Esophagus muscularis mucosa (tissue), 4 donors: ENCODE measurements around the gene RBP3. TPM values are rescaled to one million over a fixed set of nuclear protein-coding genes. Genes with fewer than 3 reads are reported as not detected.

Experiments
- DNase-seq: peaks from one replicate; pipeline ENCODE4 v3.0.0-alpha.2; 2017; ENCODE audit errors: extremely low spot score
- H3K27ac ChIP-seq, 4 donors: fragments of 200-600 bp; sonication (generic); replicated peaks in 1 of 4; 1 replicate in 3 of 4; 2 replicates in 1 of 4; pipeline ENCODE4 v1.5.1; 2016 to 2019; ENCODE audit warnings: mild to moderate bottlenecking in 1 of 4
- H3K27me3 ChIP-seq, 4 donors: fragments of 200-600 bp; sonication (generic); one replicate each; pipeline versions ENCODE4 v1.5.1 to v1.6.0; 2016 to 2019
- H3K36me3 ChIP-seq, 4 donors: fragments of 200-600 bp; sonication (generic); one replicate each; pipeline ENCODE4 v1.5.1; 2016 to 2019
- H3K4me1 ChIP-seq, 4 donors: fragments of 200-600 bp; sonication (generic); one replicate each; pipeline ENCODE4 v1.5.1; 2016 to 2019
- H3K4me3 ChIP-seq, 4 donors: fragments of 200-600 bp; sonication (generic); 1 replicate in 2 of 4; 2 replicates in 2 of 4; pipeline ENCODE4 v1.5.1; 2016 to 2019; ENCODE audit warnings: mild to moderate bottlenecking in 4 of 4, moderate library complexity in 1 of 4
- H3K9me3 ChIP-seq, 4 donors: fragments of 200-600 bp; sonication (generic); 1 replicate in 3 of 4; 2 replicates in 1 of 4; pipeline ENCODE4 v1.5.1; 2016 to 2019
- EP300 ChIP-seq: sonication (generic); formaldehyde crosslinking; IDR thresholded peaks from one replicate; pipeline ENCODE4 v1.6.1; 2017; ENCODE audit warnings: antibody characterized with exemption
- POLR2A ChIP-seq: fragments of 450-650 bp; IDR thresholded peaks from one replicate; pipeline ENCODE4 v1.6.1; 2017; ENCODE audit warnings: antibody characterized with exemption, moderate library complexity, mild to moderate bottlenecking, low read depth
- POLR2AphosphoS5 ChIP-seq, 2 donors: sonication (generic); formaldehyde crosslinking; IDR thresholded peaks; one replicate each; pipeline ENCODE4 v1.6.1; 2017; ENCODE audit warnings: antibody characterized with exemption in 2 of 2
- WGBS: methylation state at CpG from one replicate; pipeline ENCODE4 v1.1.5; 2018; 5-methylcytosine and 5-hydroxymethylcytosine counted together
- intact Hi-C: fragments of 100-400 bp; cut with DNase I; formaldehyde crosslinking; loops from one replicate; pipeline ENCODE4 v1.15.1; 2023
- total RNA-seq, 4 donors: library from RNA; depleted of rRNA; stranded (reverse); fragments of >200 nt; gene quantifications; one replicate each; pipeline versions ENCODE4 v1.1.0 to v1.2.1, GENCODE V29; 2016
- TF ChIP-seq, protein P1 (sequence below), 3 experiments: fragments of 200-600 bp in 2 of 3; fragments of 450-650 bp in 1 of 3; sonication (generic) in 2 of 3; IDR thresholded peaks; one replicate each; pipeline ENCODE4 v1.5.1; 2017 to 2019; ENCODE audit warnings: antibody characterized with exemption in 3 of 3, mild to moderate bottlenecking in 2 of 3, moderate library complexity in 1 of 3

The RBP3 gene
- total RNA-seq, 4 donors from 2014 or later, result under 0.01 to 0.06 TPM; not detected in 2

DNA sequence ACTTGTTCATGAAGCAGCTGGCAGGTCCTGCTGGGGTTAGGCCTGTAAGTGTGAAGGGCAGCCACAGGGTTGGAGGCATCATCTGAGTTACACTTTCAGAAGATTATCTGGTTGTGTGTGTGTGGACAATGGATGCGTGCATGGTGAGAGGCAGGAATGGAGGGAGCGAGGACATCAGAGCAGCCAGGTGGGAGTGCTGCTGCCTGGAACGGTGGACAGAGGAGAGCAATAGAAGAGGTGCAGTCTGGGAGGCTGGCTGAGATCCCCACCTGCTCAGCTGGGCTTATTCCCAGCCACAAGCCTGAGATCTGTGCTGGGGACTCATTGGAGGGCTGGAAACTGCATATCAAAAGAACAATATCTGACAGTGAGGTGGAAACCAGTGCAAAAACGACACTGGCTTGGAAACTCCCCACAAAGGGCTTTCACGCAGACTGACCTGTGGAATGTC is 18.0 kb downstream of the RBP3 start:
- Histone ChIP-seq H3K27ac (no peak overlapping the region), H3K4me1 (no peaks in the 10 kb centered on the region), H3K27me3 (no peaks in the 10 kb centered on the region), H3K9me3 (no peaks in the 10 kb centered on the region), H3K36me3 (no peaks in the 10 kb centered on the region), H3K4me3 (no peak overlapping the region)
- intact Hi-C loops, result no loop called here
- TF ChIP-seq POLR2AphosphoS5 (IDR thresholded peaks at IDR 0.05) (no peak), POLR2A (no peak), EP300 (no peak)
- TF ChIP-seq, protein P1, sequence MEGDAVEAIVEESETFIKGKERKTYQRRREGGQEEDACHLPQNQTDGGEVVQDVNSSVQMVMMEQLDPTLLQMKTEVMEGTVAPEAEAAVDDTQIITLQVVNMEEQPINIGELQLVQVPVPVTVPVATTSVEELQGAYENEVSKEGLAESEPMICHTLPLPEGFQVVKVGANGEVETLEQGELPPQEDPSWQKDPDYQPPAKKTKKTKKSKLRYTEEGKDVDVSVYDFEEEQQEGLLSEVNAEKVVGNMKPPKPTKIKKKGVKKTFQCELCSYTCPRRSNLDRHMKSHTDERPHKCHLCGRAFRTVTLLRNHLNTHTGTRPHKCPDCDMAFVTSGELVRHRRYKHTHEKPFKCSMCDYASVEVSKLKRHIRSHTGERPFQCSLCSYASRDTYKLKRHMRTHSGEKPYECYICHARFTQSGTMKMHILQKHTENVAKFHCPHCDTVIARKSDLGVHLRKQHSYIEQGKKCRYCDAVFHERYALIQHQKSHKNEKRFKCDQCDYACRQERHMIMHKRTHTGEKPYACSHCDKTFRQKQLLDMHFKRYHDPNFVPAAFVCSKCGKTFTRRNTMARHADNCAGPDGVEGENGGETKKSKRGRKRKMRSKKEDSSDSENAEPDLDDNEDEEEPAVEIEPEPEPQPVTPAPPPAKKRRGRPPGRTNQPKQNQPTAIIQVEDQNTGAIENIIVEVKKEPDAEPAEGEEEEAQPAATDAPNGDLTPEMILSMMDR (IDR thresholded peaks at IDR 0.05), result no peak
- WGBS, result 86% methylated on average over 5 of the region's 5 CpGs
- no peak for DNase-seq

DNA sequence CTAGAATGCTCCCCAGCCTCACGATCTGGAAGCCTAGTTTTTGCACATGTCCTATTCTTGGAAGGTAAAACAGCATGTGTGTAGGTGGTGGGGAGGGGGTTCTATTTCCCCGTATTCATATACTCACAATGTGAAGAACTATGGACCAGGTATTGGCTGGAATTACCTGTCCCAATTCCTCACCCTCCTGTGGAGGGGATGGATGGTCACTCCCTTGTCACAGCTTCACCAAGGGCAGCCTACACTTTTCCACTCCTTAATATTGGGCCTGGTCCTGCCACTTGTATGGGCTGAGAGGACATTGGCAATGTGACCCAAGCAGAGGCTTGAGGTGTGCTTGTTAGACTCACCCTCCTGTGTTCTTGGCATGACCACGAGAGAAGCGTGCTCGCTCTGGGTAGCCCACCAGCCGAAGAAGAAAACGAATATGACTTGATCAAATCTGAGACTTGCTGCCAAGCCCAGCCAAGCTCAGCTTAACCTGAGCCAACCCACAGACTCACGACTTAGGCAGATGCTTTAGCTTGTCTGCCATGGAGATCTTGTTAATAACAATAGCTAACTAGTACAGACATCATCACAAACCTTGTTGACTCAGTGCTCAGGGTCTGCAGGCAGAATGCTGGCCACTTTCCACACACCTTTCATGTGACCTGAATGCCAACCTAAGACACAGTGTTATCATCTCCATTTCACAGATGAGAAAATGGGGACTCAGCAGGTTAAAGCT is 18.7 kb downstream of the RBP3 start:
- no peak overlapping the region for H3K4me3 ChIP-seq
- intact Hi-C loops, result no loop called here
- H3K4me1 ChIP-seq, result no peaks in the 10 kb centered on the region
- H3K9me3 ChIP-seq, result no peaks in the 10 kb centered on the region
- no peak overlapping the region for H3K27ac ChIP-seq
- WGBS, result 87% methylated on average over 8 of the region's 8 CpGs
- no peak for DNase-seq
- no peaks in the 10 kb centered on the region for H3K27me3 ChIP-seq
- H3K36me3 ChIP-seq, result no peaks in the 10 kb centered on the region
- TF ChIP-seq POLR2A (no peak), EP300 (no peak)
- TF ChIP-seq, protein P1 (IDR thresholded peaks at IDR 0.05), result no peak

DNA sequence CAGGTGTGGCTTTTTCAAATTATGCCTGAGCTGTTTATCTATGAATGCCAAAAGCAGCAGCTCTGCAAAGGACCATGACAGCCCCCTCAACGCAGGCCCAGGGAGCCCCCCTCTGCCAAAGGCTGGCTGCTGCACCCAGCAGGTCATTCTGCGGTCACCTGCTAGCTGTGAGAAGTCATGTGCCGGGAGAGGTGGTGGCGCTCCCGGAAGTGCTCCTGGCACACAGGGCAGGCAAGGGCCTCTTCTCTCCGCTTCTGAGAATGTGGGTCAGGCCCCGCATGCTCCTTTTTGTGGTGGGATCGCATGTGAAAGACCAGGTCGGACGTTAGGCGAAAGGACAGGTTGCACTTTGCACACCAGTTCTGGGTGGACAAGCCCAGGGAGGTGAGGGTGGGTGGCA is 19.5 kb downstream of the RBP3 start:
- H3K4me1 ChIP-seq, result no peaks in the 10 kb centered on the region
- intact Hi-C loops, result no loop called here

DNA sequence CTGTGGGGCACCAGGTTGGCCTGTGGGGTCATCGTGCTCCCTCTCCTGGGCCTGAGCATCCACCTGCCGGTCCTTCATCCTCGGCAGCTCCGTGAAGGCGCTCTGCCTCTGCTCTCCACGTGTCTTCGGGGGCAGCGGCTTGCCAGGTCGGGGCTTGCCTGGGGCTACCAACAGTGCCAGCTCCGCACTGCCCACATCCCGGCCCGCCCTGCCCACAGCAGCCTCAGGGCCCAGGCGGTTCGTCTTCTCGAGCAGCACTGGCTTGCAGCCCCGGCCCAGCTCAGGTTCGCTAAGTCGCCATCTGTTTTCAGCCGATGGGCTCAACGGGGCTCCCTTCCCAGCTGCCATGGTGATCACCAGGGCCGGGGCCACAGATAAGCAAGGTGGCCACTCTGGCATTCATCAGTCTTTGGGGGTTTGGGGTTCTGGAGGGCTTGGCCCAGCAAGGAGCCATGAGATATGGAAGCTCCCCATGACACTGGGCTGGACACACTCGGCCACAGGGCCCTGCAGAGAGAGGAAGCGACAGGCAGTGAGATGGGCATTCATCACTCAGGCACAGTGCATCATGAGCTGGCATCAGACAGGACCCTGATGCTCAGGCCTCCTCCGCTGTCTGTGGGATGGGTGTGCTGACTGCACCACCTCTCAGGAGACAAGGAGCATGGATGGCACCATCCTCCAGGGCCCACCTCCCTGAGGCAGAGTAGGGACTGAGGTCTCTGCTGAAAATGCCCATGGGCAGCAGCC is 20.4 kb downstream of the RBP3 start:
- Histone ChIP-seq H3K4me1 (no peaks in the 10 kb centered on the region), H3K9me3 (no peaks in the 10 kb centered on the region), H3K36me3 (no peaks in the 10 kb centered on the region), H3K27ac (no peak overlapping the region), H3K27me3 (no peaks in the 10 kb centered on the region), H3K4me3 (no peak overlapping the region)
- intact Hi-C loops, result no loop called here
- DNase-seq, result no peak
- TF ChIP-seq EP300 (no peak), POLR2A (no peak), POLR2AphosphoS5 (IDR thresholded peaks at IDR 0.05) (no peak)
- WGBS, result over 99% methylated on average over 23 of the region's 24 CpGs

More for the DNA sequence above, 19.5 kb downstream of the RBP3 start:
- Histone ChIP-seq H3K9me3 (no peaks in the 10 kb centered on the region), H3K36me3 (no peaks in the 10 kb centered on the region), H3K27ac (no peak overlapping the region), H3K4me3 (no peak overlapping the region), H3K27me3 (no peaks in the 10 kb centered on the region)
- WGBS, result 94% methylated on average over 4 of the region's 11 CpGs
- TF ChIP-seq, protein P1 (IDR thresholded peaks at IDR 0.05), result no peak
- TF ChIP-seq POLR2AphosphoS5 (IDR thresholded peaks at IDR 0.05) (no peak), POLR2A (no peak), EP300 (no peak)
- no peak for DNase-seq

DNA sequence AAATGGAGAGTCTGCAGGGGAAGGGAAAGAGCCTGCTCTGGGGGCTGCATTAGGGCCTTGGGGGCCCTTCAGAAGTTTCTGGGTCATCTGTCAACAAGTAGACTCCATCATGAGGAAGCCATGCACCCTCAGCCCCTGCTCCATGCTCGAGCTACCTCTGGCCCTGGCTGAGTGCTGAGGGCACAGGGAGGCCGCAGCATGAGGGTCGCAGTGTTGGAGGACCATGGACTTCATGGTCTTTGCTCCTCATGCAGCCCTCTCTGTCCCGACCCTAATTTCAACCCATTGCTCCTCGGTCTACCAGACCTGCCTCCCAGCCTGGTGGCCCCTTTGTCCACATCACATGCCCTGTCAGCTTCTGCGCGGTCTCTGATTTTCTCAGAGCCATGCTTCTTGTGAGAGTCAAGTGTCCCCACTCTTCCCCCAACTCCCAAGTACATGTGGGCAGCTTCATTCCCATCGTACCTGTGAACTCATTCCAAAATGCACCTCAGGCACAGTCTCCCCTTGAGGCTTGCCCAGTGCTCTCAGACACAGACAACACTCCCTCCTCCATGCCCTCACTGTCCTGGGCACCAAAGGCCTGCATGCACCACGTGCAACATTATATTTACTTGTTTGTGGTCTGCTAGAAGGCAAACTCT is 21.2 kb downstream of the RBP3 start:
- 74% methylated on average over 8 of the region's 9 CpGs for WGBS
- intact Hi-C loops, result no loop called here

More for the DNA sequence above, 21.2 kb downstream of the RBP3 start:
- peaks cover 0 to 4% (median under 1%) of the 10 kb centered on the region in 4 donors for H3K4me1 ChIP-seq
- H3K27me3 ChIP-seq, result no peaks in the 10 kb centered on the region
- no peak for DNase-seq
- TF ChIP-seq, protein P1 (IDR thresholded peaks at IDR 0.05), result no peak
- TF ChIP-seq POLR2AphosphoS5 (IDR thresholded peaks at IDR 0.05) (no peak), EP300 (no peak), POLR2A (no peak)
- H3K9me3 ChIP-seq, result no peaks in the 10 kb centered on the region
- no peaks in the 10 kb centered on the region for H3K36me3 ChIP-seq
- no peak overlapping the region for H3K27ac ChIP-seq
- no peak overlapping the region for H3K4me3 ChIP-seq
